HT1080 (cell line): ENCODE measurements around the gene SLFN12. TPM values are rescaled to one million over a fixed set of nuclear protein-coding genes. Genes with fewer than 3 reads are reported as not detected.
"Not testable (repeated sequence)": the region's sequence is repeated elsewhere in the genome, so short reads cannot be mapped to it uniquely, and the experiment has no call there.

Experiments used
- DNase-seq: peaks from one replicate; pipeline ENCODE4 v3.0.0-alpha.2; 2015; ENCODE audit warnings: low read depth
- total RNA-seq: library from RNA; depleted of rRNA; stranded (reverse); fragments of >200 nt; shearing (Covaris generic); gene quantifications from 2 replicates; pipeline ENCODE4 v1.2.3, GENCODE V29; 2014

SLFN12 gene
- total RNA-seq, 1 experiment from 2014 or later: 7.7 TPM

- DNase-seq: not testable (repeated sequence)
Observed at GRCh38 chr17:35414707-35415106, 17.6 kb downstream of the SLFN12 start.

- DNase-seq: no peak
Observed at GRCh38 chr17:35414247-35414646, 18.1 kb downstream of the SLFN12 start.

GRCh38 chr17:35407531-35407930 lies 24.8 kb downstream of the SLFN12 start:
- no peak for DNase-seq

GRCh38 chr17:35406568-35406967 lies 25.7 kb downstream of the SLFN12 start:
- no peak for DNase-seq

GRCh38 chr17:35404360-35404759 lies 27.9 kb downstream of the SLFN12 start:
- DNase-seq: no peak

GRCh38 chr17:35393783-35394182 lies 38.5 kb downstream of the SLFN12 start:
- DNase-seq: not testable (repeated sequence)

GRCh38 chr17:35390663-35391062 lies 41.6 kb downstream of the SLFN12 start:
- DNase-seq: no peak

GRCh38 chr17:35390156-35390555 lies 42.1 kb downstream of the SLFN12 start:
- DNase-seq: no peak

- DNase-seq: no peak
Observed at GRCh38 chr17:35387496-35387895, 44.8 kb downstream of the SLFN12 start.

GRCh38 chr17:35377706-35378105 lies 54.6 kb downstream of the SLFN12 start:
- no peak for DNase-seq

- DNase-seq: no peak
Observed at GRCh38 chr17:35377068-35377467, 55.2 kb downstream of the SLFN12 start.

GRCh38 chr17:35376245-35376644 lies 56.1 kb downstream of the SLFN12 start:
- DNase-seq: peak; percentile 41

GRCh38 chr17:35374766-35375344 lies 57.4 kb downstream of the SLFN12 start:
- no peak for DNase-seq

GRCh38 chr17:35373984-35374765 lies 58.1 kb downstream of the SLFN12 start:
- peak; percentile 25 for DNase-seq

GRCh38 chr17:35373534-35373983 lies 58.7 kb downstream of the SLFN12 start, which contains the start of gene SLFN11:
Gene SLFN11 (minus strand): TSS chr17:35373621. CDS start chr17:35363807, 9,814 bp downstream.
- DNase-seq: peak; percentile 68

GRCh38 chr17:35372846-35373533 lies 59.3 kb downstream of the SLFN12 start:
- no peak for DNase-seq

- DNase-seq: no peak
Observed at GRCh38 chr17:35371934-35372333, 60.4 kb downstream of the SLFN12 start.

GRCh38 chr17:35368081-35368830 lies 64.0 kb downstream of the SLFN12 start:
- no peak for DNase-seq

GRCh38 chr17:35361027-35361426 lies 71.3 kb downstream of the SLFN12 start:
- DNase-seq: no peak
